Measurements from ENCODE around the gene WNT11.

DNA sequence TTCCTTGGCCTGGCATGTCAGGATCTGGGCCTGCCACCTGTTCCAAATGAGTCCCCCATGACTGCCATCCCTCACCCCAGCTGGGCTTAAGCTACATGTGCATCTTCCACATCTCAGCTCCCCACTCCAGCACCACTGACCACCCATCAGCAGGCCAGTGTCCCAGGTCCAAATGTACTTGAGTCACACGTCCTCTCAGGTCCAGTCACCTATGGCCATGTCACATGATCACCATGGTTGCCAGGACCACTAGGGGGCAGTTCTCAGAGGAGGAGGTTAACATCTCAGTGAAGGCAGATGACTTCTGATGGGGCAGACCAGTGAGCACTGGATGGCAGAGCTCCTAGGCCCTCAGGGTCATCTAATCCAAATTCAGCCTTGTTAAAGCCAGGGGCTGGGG, 41.9 kb upstream of the WNT11 start:
- peak; percentile 57 for TF ChIP-seq CTCF (CRISPR knock-in tag; IDR thresholded peaks at IDR 0.05)
- TF ChIP-seq SIN3B (IDR thresholded peaks at IDR 0.05; ENCODE audit: low read length), result no peak
- TF ChIP-seq ZNF17 (CRISPR knock-in tag; IDR thresholded peaks at IDR 0.05), result no peak
- no peak for TF ChIP-seq RBFOX2 (IDR thresholded peaks at IDR 0.05; ENCODE audit: low read depth, low read length)
- TF ChIP-seq, protein P1, sequence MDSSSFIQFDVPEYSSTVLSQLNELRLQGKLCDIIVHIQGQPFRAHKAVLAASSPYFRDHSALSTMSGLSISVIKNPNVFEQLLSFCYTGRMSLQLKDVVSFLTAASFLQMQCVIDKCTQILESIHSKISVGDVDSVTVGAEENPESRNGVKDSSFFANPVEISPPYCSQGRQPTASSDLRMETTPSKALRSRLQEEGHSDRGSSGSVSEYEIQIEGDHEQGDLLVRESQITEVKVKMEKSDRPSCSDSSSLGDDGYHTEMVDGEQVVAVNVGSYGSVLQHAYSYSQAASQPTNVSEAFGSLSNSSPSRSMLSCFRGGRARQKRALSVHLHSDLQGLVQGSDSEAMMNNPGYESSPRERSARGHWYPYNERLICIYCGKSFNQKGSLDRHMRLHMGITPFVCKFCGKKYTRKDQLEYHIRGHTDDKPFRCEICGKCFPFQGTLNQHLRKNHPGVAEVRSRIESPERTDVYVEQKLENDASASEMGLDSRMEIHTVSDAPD (CRISPR knock-in tag; IDR thresholded peaks at IDR 0.05), result no peak
- TF ChIP-seq POLR2AphosphoS5 (IDR thresholded peaks at IDR 0.05; ENCODE audit: low read depth, low read length), result no peak
- no peak for TF ChIP-seq ZNF530 (CRISPR knock-in tag; IDR thresholded peaks at IDR 0.05; ENCODE audit: low read depth)
- TF ChIP-seq NR2C2 (CRISPR knock-in tag; IDR thresholded peaks at IDR 0.05; ENCODE audit: borderline replicate concordance), result no peak
